CD4-positive, alpha-beta T cell treated with Interferon gamma for 1 hour (primary cell): ENCODE measurements around the gene TBC1D12.
A peak's percentile ranks its signal among the peaks of the same experiment; 100 is the strongest.
"Not testable (repeated sequence)": the region's sequence is repeated elsewhere in the genome, so short reads cannot be mapped to it uniquely, and the experiment has no call there.

Source experiments
- DNase-seq: peaks from one replicate; pipeline ENCODE4 v3.0.0-alpha.2; 2020

TBC1D12 gene

DNA sequence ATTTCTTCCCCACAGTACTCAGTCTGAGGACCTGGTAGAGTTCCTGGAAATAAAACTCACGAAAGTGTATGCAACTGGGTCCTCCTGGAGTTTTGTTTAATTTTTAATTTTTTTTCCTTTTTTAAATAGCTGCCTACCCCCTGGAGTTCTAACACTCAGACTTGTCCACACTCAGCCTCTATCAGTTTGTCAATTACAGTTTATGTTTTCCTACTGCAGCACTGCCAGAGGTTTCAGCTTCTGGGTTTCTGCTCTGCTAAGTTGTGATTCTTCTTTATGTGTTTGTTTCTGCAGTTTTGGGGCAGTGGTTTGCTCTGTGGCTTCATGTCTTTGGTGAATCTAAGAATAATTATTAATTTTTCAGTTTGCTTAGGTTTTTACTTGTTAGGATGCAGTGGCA, 59.2 kb downstream of the TBC1D12 start:
- no peak for DNase-seq

GRCh38 chr10:94462130-94462529, 59.8 kb downstream of the TBC1D12 start:
- no peak for DNase-seq

DNA sequence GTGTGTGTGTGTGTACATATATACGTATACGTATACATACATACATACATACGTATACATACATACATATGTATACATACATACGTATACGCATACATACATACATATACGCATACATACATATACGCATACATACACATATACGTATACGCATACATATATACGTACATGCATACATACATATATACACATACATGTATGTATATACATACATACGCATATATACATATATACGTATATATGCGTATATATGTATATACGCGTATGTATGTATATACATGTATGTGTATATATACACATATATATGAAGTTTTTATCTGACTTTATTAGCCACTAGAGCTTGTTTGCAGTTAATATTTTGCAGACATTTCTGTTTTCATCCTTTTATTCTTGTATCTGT, 63.3 kb downstream of the TBC1D12 start:
- DNase-seq = no peak

DNA sequence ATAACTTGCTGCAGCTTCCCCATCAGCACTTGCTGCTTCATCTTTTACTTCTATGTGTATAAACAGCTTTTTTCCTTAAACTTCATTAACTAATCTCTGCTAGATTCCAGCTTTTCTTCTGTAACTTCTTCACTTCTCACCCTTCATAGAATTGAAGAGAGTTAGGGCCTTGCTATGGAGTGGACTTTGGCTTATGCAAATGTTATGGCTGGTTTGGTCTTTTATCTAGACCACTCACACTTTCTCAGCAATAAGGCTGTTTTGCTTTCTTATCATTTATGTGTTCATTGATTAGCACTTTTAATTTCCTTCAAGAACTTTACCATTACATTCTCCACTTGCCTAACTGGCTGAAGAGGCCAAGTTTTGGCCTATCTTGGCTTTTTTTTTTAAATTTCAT, 79.1 kb downstream of the TBC1D12 start:
- DNase-seq = no peak

DNA sequence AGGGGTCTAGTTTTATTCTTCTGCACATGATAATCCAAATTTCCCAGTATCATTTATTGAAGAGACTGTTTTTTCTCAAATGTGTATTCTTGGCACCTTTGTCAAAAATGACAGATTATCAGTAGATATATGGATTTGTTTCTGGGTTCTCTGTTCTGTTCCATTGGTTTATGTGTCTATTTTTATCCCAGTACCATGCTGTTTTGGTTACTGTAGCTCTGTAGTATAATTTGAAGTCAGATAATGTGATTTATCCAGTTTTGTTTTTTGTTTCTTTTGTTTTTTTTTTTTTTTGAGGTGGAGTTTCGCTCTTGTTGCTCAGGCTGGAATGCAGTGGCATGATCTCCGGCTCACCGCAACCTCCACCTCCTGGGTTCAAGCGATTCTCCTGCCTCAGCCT, 81.6 kb downstream of the TBC1D12 start:
- DNase-seq = no peak

DNA sequence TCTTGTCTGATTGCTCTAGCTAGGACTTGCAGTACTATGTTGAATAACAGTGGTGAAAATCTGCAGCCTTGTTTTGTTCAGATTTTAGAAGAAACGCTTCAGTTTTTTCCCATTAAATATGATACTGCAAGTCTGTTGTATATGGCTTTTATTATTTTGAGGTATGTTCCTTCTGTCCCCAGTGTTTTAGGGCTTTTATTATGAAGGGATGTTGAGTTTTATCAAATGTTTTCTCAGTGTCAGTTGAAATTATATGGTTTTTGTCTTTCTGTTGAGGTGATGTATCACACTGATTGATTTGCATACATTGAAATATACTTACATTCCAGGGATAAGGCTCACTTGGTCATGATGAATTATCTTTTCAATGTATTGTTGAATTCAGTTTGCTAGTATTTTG, 82.8 kb downstream of the TBC1D12 start:
- no peak for DNase-seq

DNA sequence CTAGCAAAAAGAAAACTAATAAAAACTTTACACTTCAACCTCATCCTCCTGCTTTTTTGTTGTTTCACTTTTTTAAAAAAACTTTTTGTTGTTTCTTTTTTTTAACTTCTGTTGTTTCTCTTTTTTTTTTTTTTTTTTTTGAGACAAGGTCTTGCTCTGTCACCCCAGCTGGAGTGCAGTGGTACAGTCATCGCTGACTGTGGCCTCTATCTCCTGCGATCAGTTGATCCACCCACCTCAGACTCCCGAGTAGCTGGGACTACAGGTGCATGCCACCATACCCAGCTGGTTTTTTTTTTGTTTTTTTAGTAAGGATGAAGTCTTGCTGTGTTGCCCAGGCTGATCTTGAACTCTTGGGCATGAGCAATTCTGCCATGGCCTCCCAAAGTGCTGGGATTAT, 85.2 kb downstream of the TBC1D12 start:
- DNase-seq = no peak

GRCh38 chr10:94489107-94489506, 86.8 kb downstream of the TBC1D12 start:
- DNase-seq = no peak

GRCh38 chr10:94489976-94490788, 87.8 kb downstream of the TBC1D12 start:
- no peak for DNase-seq

DNA sequence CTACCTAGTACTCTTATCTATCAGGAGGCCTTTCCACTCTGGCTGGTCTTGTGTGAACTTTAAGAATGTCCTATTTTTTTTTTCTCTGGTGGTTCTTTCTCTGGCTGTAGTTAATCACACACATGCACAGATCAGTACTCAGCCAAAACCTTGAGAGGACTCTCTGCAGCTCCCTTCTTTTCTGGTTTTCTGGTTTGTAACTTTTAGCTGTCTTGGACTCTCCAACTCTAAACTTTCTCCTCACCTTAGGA, 88.4 kb downstream of the TBC1D12 start:
- no peak for DNase-seq

DNA sequence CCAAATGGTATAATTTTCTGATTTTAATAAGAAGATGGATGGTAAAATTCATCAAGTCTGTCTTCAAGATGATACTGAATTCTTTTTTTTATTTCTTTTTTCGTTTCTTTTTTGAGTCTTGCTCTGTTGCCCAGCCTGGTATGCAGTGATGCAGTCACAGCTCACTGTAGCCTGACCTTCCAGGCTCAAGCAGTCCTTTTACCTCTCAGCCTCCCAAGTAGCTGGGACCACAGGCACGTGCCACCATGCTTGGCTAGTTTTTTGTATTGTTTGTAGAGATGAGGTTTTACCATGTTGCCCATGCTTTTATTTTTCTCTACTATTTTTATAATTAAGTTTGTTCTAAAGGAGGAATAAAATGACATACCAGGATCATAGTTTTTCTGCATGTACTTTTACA, 91.1 kb downstream of the TBC1D12 start:
- no peak for DNase-seq

DNA sequence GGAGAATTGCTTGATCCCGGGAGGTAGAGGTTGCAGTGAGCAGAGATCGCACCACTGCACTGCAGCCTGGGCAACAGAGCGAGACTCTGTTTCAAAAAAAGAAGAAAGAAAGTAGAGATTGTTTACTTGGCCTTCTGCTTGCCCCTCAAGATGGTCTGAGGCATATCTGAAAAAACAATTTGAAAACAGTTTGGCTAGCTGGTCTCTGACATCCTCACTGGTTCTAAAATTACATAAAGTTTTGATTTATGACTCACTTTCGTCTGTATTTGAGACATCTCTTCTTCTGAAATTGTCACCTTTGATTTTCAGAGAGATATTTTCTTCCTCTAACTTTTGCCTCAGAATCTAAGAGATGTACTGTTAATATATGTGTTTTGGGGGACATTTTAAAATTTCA, 93.7 kb downstream of the TBC1D12 start:
- no peak for DNase-seq

DNA sequence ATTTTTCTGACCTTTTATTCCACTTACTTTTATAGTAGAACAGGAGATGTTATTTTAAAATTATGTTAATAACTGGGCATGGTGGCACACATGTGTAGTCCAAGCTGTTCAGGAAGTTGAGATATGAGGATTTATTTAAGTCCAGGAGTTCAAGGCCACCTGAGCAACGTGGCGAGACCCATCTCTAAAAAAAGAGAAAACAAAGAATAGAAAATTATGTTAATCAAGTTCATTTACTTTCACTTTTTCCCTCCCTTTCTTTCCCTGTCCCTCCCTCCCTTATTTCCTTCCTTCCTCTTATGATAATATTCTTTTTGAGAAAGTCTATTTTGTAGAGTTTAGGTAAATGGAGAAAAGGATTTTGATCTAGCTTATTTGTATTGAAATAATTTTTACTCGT, 94.3 kb downstream of the TBC1D12 start:
- no peak for DNase-seq

DNA sequence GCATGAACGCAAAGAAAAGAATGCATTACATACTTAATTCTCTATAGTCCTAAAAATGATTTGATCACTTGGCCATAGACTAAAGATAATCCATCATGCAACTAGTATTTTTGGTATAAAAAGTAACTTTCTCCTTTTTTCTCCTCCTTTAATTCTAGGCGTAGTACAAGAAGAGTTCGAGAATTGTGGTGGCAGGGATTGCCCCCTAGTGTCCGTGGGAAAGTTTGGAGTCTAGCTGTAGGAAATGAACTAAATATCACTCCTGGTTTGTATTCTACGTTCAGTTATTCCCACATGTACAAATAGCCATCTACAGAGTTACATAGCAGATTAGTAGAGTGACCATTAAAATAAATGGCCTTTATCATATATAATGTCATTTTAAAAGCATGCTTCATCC, 97.7 kb downstream of the TBC1D12 start:
- DNase-seq = no peak

DNA sequence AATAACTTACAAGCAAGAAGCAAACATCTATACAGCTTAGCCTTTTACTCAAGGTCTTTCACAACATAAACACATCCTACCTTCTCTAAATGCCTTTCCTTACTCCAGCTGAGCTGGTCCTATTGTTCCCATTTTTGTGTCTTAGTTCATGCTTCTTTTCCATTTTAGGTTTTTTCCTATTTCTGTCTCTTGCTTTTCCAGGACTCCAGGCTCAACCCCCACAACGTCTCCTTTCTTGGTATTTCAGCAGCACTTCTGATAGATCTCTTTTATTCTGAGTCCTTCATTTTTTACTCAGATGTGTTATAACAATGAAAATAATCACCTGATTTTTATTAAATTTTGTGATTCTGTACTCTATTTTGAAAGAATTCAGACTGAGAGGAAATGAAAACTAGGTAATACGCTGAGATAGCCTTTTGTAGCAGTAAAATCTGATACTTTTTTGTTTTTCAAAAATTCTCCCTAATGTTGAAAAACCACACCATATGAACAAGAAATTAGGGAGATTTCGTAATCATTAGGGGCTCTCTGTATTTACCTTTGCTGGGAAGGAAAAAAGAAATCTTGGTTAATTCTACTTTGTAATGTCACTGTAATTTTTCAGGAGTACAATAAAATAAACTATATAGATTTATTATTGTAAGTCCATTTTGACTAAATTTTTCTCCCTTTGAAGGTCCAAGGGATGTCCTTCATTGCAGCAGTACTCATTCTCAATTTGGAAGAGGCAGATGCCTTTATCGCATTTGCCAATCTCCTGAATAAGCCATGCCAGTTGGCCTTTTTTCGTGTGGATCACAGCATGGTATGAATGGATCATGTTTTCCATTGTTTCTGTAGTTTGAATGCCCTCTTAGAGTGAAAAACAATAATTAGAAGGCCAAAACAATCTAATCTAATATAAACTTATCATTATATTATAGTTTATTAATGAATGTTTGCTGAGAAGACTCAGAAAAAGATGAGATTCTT, 119.2 kb downstream of the TBC1D12 start:
- DNase-seq = no peak

DNA sequence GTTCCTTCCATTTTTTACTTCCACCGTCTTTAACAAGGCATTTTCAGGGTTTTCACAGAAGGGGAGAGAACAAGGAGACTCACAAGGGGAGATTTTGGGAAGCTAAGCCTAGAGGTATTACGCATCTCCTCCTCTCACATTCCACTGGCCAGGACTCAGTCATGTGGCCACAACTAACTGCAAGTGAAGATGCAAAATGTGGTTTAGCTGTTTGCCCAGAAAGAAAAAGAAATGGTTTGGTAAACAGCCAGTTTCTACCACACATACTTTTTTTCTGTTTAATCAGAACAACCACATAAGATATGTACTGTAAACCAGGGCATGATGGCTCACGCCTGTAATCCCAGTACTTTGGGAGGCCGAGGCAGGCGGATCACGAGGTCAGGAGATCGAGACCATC, 121.8 kb downstream of the TBC1D12 start:
- no peak for DNase-seq

- no peak for DNase-seq
Measured at GRCh38 chr10:94524711-94525110, 122.4 kb downstream of the TBC1D12 start.

DNA sequence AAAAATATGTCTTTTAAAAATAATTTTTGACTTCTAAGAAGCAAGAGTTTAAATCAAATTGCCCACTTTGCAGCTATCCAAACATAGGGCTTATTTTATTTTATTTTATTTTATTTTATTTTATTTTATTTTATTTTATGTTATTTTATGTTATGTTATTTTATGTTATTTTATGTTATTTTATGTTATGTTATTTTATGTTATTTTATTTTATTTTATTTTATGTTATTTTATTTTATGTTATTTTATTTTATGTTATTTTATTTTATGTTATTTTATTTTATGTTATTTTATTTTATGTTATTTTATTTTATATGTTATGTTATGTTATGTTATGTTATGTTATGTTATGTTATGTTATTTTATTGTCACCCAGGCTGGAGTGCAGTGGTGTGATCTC, 129.2 kb downstream of the TBC1D12 start:
- DNase-seq = not testable (repeated sequence)

- DNase-seq = no peak
Measured at GRCh38 chr10:94533027-94533426, 130.7 kb downstream of the TBC1D12 start.

- DNase-seq = not testable (repeated sequence)
Measured at GRCh38 chr10:94542282-94542681, 139.9 kb downstream of the TBC1D12 start.

- DNase-seq = peak; percentile 67
Measured at GRCh38 chr10:94545391-94546048, 143.2 kb downstream of the TBC1D12 start, which contains the start of gene HELLS. TSS of gene HELLS (plus strand) at chr10:94545788. CDS start at chr10:94545922, 134 bp downstream.

GRCh38 chr10:94546049-94546900, 143.9 kb downstream of the TBC1D12 start:
- no peak for DNase-seq

- no peak for DNase-seq
Measured at GRCh38 chr10:94546901-94547185, 144.5 kb downstream of the TBC1D12 start.
